ENCODE measurements around the gene ADAMTS18.

DNA sequence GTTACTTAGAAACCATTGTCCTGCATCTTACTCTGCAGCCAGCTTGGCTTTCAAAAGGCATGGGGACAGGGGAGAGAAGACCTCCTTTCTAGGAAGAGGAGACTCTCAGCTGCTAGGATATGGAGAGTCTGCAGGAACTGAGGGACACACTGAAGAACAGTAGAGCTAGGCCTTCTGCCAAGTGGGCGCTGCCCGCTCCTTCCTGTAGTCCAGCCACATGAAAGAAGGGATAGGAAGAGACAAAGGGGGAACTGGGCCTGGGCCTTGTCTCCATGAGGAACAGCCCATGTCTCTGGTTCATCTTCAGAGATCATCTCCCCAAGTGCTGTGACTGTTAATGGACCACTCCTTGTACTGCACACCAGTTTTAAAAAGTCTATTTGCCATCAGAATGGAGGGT is 157.3 kb downstream of the ADAMTS18 start:
- TF ChIP-seq, protein P1, sequence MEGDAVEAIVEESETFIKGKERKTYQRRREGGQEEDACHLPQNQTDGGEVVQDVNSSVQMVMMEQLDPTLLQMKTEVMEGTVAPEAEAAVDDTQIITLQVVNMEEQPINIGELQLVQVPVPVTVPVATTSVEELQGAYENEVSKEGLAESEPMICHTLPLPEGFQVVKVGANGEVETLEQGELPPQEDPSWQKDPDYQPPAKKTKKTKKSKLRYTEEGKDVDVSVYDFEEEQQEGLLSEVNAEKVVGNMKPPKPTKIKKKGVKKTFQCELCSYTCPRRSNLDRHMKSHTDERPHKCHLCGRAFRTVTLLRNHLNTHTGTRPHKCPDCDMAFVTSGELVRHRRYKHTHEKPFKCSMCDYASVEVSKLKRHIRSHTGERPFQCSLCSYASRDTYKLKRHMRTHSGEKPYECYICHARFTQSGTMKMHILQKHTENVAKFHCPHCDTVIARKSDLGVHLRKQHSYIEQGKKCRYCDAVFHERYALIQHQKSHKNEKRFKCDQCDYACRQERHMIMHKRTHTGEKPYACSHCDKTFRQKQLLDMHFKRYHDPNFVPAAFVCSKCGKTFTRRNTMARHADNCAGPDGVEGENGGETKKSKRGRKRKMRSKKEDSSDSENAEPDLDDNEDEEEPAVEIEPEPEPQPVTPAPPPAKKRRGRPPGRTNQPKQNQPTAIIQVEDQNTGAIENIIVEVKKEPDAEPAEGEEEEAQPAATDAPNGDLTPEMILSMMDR (IDR thresholded peaks at IDR 0.05), result no peak
- TF ChIP-seq POLR2A (IDR thresholded peaks at IDR 0.05), result no peak
- TF ChIP-seq POLR2AphosphoS5 (IDR thresholded peaks at IDR 0.05), result no peak
- TF ChIP-seq EP300 (IDR thresholded peaks at IDR 0.05), result no peak
